SIG-M5 treated with dmso at 0.1 percent for 504 hours (cell line): ENCODE results near the gene RNF224.
A peak's percentile ranks its signal among the peaks of the same experiment; 100 is the strongest.

Source experiments
- DNase-seq: peaks from one replicate; lab custom pipeline; 2025; ENCODE audit not compliant: unreplicated experiment; lab: John Stamatoyannopoulos, UW

RNF224 gene

DNA sequence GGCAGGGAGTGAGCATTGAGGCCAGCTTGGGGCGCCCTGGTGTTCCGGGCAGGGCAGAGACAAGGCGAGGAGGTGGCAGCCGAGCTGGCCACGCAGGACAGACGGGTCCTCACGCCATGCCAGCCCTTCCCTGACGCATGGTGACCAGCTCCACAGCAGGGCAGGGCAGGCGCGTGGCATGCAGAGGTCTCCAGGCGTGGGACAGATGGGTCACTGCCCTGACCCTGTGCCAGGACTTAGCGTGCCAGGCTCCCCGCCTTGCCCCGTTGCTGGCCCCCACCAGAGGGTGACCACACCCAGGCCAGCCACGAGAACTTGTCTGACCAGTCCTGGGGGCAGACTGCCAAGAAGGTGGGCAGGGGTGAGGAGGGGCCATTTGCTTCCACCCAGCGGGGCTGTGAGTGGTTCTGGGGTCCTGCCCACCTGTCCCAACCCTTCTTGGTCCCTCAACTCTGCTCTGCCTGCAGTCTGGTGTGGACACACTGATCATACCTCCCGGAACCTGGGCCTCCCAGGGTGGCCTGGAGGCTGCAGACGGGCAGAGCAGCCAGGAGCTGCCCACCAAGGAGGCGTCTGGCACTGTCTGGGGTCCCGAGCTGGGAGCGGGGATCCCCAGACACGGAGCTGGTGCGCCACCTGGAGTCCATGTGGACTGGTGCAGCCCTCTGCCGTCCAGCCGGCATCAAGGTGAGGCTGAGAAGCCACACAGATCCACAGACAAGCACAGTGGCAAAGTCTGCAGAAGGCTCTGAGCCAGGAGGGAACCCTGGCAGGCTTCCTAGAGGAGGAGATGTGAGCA, at the start of gene RNF224:
RNF224 (plus strand) TSS at position 449 of the 799 bp plus-strand sequence. CDS start 834 bp downstream, outside the sequence.
- peak; percentile 71 for DNase-seq

DNA sequence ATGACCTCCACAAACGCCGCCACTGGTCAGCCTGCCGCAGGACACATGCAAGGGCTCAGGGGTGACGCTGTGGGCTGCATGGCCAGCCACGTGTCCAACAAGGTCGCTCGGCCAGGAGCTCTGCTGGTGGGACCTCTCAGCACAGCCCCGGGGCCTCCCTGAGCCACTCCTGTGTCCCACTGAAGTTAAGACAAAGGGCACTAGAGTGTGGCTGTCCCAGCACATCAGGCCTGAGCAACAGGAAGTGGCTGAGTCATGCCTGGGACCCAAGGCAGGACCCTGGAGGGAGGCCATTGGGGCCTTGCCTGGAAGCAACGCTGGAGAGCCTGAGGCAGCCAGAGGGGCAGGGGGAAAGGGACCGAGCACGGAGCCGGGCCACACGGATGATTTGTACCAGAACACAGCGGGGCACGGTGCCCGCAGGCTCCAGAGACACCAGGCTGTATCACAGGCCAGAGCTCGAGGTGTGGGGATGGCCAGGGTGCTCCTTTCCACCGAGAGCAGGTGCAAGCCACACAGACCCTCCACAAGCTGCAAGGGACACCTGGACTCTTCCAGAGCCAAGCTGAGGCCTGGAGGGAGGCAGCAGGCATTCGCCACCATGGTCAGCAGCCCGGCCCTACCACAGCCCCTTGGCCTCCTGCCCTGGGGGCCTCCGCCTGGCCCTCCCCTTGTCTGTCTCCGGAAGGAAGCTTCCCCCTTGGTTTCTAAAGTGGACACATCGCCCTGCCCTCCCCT, 48.9 kb upstream of the RNF224 start:
- DNase-seq = no peak

DNA sequence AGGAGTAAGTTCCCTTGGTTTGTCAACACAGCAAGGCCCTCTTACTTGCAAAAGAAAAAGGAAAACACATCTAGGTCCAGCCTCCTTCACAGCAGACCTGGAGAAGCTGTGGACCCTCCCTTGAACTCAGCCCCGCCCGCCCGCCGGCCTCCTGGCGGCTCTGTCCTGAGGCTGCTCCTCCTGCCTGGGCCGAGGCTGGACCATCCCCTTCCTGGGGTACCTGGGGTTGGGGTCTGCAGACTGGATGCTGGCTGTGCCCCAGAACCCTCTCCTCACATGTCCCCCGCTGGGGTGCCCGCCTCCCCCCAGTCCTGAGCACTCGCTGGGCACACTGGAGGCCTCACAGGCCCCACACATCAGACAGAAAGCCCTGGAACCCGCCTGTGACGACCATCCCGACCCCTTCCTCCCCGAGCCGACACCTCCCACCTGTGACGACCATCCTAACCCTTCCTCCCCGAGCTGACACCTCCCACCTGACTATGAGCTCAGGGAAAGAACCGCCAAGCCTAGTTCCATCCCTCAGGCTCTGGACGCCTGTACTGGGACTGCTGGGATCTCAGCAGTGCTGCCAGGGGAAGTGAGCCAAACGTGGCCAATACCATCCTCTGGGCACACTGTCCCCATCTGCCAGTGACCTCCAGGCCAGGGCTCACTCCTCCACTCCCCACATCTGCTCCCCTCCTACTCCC, 48.2 kb upstream of the RNF224 start:
- no peak for DNase-seq

DNA sequence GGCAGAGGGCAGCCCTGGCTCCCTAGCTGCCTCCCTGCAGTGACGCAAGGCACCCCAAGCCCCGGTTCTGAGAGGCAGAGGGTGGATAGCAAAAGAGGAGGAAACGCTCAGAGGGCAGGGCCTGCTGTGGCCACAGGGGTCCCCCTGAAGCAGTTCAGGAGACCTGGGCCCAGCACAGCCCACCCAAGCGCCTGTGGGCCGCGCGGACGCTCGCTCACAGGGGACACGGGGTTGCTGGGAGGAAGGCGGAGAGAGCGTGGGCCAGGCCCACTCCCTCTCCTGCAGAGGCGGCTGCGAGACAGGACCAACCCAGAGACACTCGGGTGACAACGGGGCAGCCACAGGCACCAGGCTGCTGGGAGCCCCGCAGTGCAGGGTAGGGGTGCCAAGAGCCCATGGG, 47.5 kb upstream of the RNF224 start:
- no peak for DNase-seq

DNA sequence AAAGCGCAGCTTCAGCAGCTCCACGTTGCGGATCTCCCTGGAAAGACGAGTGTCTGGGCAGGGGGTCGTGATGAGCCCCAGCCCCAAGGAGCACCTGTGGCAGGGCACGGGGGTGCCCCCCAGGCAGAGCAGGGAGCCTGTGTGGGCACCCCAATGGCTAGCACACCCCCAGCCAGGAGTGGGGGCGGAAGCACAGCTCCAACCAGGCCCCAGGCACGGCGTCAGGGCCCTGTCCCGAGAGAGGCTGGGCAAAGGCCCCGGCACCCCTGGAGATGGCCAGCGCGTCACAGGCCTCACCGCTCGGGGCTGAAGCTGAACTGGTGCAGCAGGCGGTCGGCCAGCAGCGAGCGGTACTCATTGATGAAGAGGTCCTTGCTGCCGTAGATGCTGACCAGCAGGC, 46.8 kb upstream of the RNF224 start:
- no peak for DNase-seq

DNA sequence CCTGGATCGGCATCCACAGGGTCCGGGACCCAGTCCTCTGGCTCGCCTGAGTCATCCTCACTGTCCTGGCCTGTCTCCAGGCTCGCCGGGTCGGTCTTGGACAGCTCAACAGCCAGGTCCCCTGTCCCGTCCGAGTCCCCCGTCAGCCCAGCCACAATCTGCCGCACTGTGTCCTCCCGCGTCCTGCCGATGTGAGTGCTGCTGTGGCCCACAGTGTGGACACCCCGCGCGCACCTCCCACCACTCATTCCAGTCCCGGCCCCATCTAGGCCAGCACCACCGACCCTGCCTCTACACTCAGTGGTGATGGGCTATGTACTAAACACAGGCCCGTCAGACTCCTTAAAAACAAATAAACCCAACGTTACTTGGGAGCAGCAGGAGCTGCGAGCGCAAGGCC, 45.6 kb upstream of the RNF224 start:
- no peak for DNase-seq

DNA sequence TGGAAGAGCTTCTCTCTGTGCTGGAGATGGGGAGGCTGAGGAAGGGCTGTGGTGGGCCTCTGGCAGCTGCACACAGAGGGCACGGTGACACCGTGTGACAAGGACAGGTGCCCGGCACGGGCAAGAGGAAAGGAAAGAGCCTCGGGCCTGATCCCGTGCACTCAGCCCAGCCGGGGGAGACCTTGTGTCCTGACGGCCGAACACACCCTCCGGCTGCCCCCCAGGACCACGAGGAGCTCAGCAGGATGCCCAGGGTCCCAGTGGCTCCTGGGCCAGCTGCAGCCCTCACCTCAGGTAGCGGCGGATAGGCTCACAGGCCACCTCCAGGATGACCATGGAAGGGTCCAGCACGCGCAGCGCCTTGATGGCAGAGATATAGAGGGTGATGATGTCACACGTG, 44.5 kb upstream of the RNF224 start:
- DNase-seq = no peak

DNA sequence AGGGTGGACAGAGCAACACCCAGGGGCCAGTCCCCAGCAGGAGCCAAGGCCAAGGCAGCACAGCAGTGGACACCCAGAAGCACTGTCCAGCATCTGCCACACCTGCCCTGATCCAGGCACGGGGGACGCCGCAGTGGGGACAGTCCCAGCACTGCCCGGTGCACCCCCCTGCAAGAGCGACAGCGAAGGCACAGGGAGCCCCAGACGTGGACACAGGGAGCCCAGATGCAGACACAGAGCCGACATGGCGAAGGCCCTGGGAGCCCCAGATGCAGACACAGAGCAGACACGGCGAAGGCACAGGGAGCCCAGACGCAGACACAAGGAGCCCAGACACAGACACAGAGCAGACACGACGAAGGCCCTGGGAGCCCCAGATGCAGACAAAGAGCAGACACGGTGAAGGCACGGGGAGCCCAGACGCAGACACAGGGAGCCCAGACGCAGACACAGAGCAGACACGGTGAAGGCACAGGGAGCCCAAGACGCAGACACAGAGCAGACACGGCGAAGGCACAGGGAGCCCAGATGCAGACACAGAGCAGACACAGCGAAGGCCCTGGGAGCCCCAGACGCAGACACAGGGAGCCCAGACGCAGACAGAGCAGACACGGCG, 43.2 kb upstream of the RNF224 start:
- DNase-seq = no peak

DNA sequence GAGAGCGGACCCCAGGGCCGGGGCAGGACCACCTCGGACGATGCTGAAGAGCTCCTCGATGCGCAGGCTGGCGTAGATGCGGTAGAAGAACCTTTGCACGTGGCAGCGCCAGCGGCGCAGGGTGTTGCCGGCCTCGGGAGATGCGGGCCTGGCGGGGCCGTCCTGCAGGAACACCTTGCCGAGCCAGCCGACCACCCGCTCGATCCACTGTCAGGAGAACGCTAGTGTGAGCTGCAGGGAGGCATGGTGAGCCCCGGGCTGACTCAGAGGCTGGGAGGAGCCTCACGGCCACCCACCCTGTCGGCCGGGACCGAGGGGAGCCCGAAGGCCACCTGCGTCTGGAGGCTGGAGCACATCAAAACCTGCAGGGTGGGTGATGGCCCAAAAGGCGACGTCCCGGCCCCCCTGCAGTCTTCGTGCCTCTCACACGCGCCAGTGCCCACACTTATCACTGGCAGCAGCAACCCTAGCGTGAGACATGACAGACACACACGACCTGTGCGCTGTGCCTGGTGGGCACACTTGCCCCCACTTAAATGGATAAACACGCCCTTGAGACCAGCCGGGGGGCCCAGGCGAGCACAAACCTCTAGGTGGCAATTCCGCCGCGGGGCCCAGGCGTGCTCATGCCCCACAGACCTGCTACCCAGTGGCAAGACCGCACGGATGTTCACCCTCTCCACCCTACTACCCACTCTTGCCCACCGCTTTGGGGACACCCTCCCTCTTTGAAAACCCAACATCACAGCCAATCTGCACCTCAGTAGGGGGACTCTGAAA, 42.2 kb upstream of the RNF224 start:
- DNase-seq = no peak

DNA sequence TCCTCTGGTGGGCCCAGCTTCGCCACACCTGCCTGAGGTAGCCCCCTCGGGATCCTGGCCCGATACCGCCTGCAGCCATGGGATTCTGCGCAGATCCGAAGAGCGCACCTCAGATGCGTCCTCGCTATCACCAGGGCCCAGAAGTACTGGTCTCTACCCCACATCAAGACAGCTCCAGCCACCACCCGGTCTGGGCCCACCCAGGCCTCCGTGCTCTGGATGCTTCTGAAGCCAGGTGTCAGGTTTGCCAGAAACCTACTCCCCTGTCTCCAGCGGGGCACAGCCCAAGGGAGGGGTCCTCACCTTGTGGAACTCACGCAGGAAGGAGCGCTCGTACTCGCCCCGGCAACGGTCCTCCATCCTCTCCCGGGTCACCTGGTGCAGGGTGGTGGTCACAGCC, 41.4 kb upstream of the RNF224 start:
- no peak for DNase-seq

DNA sequence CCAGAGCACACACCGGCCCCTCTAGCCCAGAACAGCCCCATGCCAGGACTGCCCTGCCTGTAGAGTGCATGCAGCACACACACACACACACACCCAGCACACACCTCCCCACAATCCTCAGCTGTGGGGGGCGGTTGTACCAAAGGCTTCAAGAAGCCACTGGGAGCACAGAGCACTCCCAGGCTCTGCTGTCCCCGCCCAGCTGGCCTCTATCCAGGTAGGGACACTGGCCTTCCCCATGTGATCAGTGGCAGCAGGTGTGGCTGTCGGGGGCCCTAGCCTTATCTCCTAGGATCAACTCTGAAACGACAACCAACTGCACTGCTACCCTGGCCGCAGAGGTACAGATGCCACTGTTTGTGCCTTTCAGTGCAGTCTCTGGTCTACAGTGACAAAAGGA, 40.9 kb upstream of the RNF224 start:
- DNase-seq = no peak

DNA sequence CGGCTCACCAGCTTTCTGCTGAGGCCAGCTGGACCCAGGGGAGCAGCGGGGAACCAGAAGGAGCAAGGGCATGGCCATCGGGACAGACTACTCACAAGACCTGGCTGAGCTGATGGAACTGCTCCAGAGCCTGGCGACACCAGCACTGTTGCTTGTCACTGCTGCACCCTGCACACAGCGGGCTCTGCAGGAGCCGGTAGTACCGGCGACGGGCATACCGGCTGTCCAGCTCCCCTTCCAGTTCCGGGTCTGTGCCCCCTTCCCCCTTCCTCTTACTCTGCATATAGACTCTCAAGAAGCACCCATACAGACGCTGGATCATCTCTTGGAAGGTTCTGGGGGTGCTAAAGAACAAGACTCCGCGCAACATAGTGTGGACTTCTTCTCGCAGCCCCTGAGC, 39.9 kb upstream of the RNF224 start:
- DNase-seq = no peak

DNA sequence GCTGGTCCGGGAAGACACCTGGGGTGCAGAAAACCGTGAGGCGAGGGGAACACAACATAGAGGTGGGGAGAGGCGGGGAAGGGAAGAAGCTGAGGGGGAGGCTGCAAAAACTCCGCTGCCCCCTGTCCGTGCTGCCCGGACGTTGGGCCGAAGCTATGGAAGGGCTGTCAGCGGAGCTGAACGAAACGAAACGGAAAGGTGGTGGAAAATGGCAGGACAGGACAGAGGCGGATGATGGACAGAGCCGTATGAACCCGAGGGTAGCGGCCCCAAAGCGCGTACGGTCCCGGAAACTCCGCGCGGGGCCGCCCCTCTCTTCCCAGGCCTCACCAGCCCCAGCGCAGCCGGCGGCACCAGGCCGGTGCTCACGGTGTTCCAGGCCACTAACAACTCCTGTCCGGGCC, 39.2 kb upstream of the RNF224 start:
- no peak for DNase-seq

DNA sequence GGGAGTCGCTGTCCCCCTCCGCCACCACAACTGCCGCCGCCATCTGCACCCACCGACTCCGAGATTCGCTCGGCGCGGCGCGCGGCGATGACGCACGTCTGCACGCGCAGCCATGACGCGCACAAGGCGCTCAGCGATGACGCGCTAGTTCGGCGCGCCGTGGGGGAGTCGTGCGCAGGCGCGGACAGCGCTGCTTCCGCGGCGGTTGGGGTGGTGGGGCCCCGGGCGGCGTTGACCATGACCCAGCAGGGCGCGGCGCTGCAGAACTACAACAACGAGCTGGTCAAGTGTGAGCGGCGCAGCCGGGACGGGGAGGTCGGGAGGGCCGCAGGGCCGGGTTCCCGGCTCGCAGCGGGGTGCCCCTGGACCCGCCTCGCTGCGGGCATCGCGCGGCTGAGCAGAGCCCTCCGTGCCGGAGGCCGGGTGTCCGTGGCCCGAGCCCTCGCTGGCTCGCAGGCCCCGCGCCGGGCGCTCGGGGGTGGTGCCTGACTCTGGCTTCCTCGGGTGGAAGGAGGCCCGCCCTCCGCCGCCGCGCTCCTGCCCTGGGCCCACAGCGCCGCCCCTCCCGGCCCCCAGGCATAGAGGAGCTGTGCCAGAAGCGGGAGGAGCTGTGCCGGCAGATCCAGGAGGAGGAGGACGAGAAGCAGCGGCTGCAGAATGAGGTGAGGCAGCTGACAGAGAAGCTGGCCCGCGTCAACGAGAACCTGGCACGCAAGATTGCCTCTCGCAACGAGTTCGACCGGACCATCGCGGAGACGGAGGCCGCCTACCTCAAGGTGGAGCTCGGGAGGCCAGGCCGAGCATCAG, 38.6 kb upstream of the RNF224 start, which contains the start of the genes ANAPC2 and SSNA1:
ANAPC2 (minus strand) TSS at position 71 of the 807 bp plus-strand sequence; CDS start at position 43, 28 bp downstream.
SSNA1 (plus strand) TSS at position 187 of the 807 bp plus-strand sequence; CDS start at position 238, 51 bp downstream.
- DNase-seq = peak; percentile 80

DNA sequence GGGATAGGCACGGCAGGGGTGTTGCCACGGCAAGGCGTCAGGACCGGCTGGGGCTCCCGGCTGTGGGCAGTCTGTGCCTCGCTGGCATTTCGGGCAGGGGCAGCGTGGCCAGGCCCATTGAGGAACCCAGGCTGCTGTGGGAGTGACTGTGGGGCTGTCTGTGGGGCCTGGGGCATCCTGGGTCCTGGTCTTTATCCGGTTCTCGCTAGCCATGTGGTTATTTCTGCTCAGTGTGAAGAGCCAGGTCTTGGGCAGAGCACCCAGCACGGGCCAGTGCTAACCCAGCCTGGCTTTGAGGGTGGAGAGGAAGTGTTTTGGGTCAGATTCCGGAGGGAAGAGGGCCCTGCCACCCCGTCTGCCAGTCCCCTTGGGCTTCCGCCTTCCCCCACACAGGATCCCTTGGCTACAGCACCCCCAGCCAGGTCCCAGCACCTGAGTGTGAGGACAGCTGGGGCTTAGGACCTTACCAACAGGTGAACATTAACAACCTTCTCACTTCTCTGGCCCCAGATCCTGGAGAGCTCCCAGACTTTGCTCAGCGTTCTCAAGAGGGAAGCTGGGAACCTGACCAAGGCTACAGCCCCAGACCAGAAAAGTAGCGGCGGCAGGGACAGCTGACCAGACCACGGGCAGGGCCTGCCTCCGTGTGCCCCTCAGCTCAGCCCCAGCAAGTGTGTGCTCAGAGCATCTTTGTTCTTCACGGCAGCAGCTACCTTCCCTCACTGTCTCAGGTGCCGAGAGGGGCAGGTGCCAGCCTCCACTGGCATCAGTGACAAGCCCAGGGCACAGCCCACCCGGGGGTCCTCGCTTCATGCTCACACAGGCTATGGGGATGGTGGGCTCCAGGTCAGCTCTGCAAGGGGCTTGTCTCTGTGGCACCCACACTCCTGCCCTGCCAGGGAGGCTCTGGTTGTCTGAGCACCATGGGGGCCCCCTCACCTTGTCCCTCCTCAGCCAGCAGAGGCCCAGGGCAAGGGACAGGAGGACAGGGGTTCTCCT, 37.7 kb upstream of the RNF224 start:
- DNase-seq = no peak

DNA sequence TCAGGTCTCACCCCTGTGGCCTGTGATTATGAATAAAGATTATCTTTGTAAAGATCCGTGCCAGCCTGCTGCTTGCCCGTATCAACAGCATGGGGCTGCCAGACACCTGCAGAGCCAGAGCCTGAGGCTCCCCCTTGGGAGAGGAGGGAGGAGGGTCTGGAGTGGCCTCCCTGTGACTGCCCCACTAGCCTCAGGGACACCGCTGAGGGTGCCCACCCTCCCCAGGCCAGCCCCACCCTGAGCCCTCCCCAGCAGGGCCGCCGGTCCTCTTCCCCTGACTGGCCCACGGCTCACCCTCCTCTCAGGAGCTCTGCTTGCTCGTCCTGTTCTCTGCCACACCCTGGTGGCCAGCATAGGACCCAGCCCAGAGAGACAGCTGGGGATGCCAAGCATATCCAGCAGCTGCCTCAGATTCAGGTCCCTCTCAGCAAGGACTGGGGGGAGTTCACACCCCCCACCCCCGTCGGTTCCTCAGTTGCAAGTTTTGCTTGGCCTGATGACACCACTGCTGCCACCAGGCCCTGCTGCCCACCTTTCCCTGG, 36.9 kb upstream of the RNF224 start:
- no peak for DNase-seq

DNA sequence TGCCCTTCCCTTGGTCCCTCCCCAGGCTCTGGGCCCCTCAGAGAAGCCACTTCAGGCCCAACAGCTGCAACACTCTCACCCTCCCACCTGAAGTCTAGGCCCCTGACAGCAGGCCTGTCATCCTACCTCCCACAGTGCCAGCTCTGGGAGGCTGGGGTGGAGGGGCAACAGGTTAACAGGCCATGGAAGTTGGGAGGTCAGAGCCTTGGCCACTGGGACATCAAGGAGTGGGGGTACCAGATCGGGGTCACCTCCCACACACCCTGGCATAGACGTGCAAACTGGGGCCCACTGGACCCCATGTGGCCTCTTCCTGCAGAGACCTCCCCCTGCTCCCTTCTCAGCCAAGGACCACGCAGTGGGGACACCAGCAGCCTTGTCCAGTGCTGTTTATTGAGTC, 36.1 kb upstream of the RNF224 start:
- no peak for DNase-seq
